Measurements from ENCODE around the gene C3orf52.

GRCh38 chr3:112092496-112093179, 6.4 kb downstream of the C3orf52 start:
- no peak for TF ChIP-seq CTCF (IDR thresholded peaks at IDR 0.05)
- no peak for TF ChIP-seq EP300 (IDR thresholded peaks at IDR 0.05)
- no peak for TF ChIP-seq POLR2A (IDR thresholded peaks at IDR 0.05)
- TF ChIP-seq POLR2AphosphoS5 (IDR thresholded peaks at IDR 0.05): no peak
